ENCODE measurements around the gene HAAO. TPM values are rescaled to one million over a fixed set of nuclear protein-coding genes. Genes with fewer than 3 reads are reported as not detected.

Gene HAAO
- total and polyA plus RNA-seq, 2 of the 13 experiments (the other 11 are each of a cell fraction or from before 2014, with no cell fraction given): 36.1 to 42.7 TPM

- TF ChIP-seq ZNF574 (CRISPR knock-in tag; IDR thresholded peaks at IDR 0.05): no peak
- no peak for TF ChIP-seq ZNF496 (CRISPR knock-in tag; IDR thresholded peaks at IDR 0.05; ENCODE audit: insufficient replicate concordance)
- TF ChIP-seq TCF7 (IDR thresholded peaks at IDR 0.05; ENCODE audit: low read depth): no peak
- peak; percentile 45; the same call in 1 of the 2 replicates for TF ChIP-seq PBX2 (CRISPR knock-in tag; IDR thresholded peaks at IDR 0.05)
- peak; percentile 25; the same call in 1 of the 2 replicates for TF ChIP-seq RXRB (CRISPR knock-in tag; IDR thresholded peaks at IDR 0.05; ENCODE audit: borderline replicate concordance)
- TF ChIP-seq ELK4 (CRISPR knock-in tag; IDR thresholded peaks at IDR 0.05; ENCODE audit: borderline replicate concordance): no peak
- TF ChIP-seq KDM4B (CRISPR knock-in tag; IDR thresholded peaks at IDR 0.05): no peak
- no peak for TF ChIP-seq NR2F6 (IDR thresholded peaks at IDR 0.05)
- TF ChIP-seq NR2F6 (CRISPR knock-in tag; IDR thresholded peaks at IDR 0.05): 0 out of 2 replicates have a peak, but pooled peaks have one; percentile 8
- TF ChIP-seq ZNF414 (CRISPR knock-in tag; IDR thresholded peaks at IDR 0.05): no peak
- no peak for TF ChIP-seq ATF6 (CRISPR knock-in tag; conservative IDR thresholded peaks at IDR 0.05)
These were observed 3.5 kb downstream of the HAAO start (continued) for GRCh38 chr2:42788882-42789281.
